HFFc6 (cell line): ENCODE data around the gene YDJC. TPM values are rescaled to one million over a fixed set of nuclear protein-coding genes. Genes with fewer than 3 reads are reported as not detected.

ENCODE experiments used
- microRNA-seq: library from miRNA; unstranded; fragments of <30 nt; microRNA quantifications from one replicate; pipeline ENCODE4, GENCODE V29; 2019
- total RNA-seq, 6 experiments: library from RNA; stranded (reverse); fragmentation: NEBNext Ultra II Directional; extraction: Animal tissue kit (Norgen Biotek cat#: 25700); gene quantifications; 2 replicates in 1 of 6; 3 replicates in 5 of 6; pipeline ENCODE4 v1.2.3, GENCODE V29; 2021

YDJC gene
- total RNA-seq, 6 experiments from 2014 or later = 18.6 to 29.5 (median 20.0) TPM

Small RNA genes within 50 kb of the gene (microRNA-seq; reads per million reads assigned to microRNA genes)
- gene MIR130B = 972 reads per million, percentile 75 among the genes with 10 or more reads in this experiment
- 20.9 reads per million, percentile 27 among the genes with 10 or more reads in this experiment for gene MIR301B

Other genes with a start within 250 kb of the YDJC start
- gene RIMBP3B, start 246.3 kb downstream of the YDJC start, total RNA-seq = under 1 TPM; 0.17 to 0.43 (median 0.33) TPM
- 1 to 10 TPM; 2.0 to 2.2 (median 2.1) TPM for gene HIC2, start 212.7 kb downstream of the YDJC start, total RNA-seq
- 1 to 10 TPM in 2 of 6 experiments, under 1 TPM in 4; 0.38 to 1.6 (median 0.56) TPM for gene TMEM191C, start 162.6 kb downstream of the YDJC start, total RNA-seq
- gene RIMBP3C, start 78.6 kb downstream of the YDJC start, total RNA-seq = under 1 TPM in 5 of 6 experiments, not detected in 1; 0.16 to 0.43 (median 0.29) TPM
- 10 to 100 TPM; 82.7 to 93.3 (median 88.7) TPM for gene UBE2L3, start 62.3 kb downstream of the YDJC start, total RNA-seq
- gene CCDC116, start 2.7 kb upstream of the YDJC start, total RNA-seq = under 1 TPM; 0.16 to 0.33 (median 0.23) TPM
- gene SDF2L1, start 12.3 kb upstream of the YDJC start, total RNA-seq = 10 to 100 TPM; 49.1 to 63.5 (median 55.6) TPM
- gene PPIL2, start 36.0 kb upstream of the YDJC start, total RNA-seq = 10 to 100 TPM; 34.9 to 42.2 (median 39.4) TPM
- gene YPEL1, start 105.8 kb upstream of the YDJC start, total RNA-seq = under 1 TPM in 5 of 6 experiments, not detected in 1; 0.17 to 0.38 (median 0.20) TPM
- 100 to 1,000 TPM; 140 to 178 (median 160) TPM for gene MAPK1, start 237.6 kb upstream of the YDJC start, total RNA-seq